Measurements from ENCODE around the gene FSTL5.
"Not testable (repeated sequence)": the region's sequence is repeated elsewhere in the genome, so short reads cannot be mapped to it uniquely, and the experiment has no call there.

The FSTL5 gene

GRCh38 chr4:161815841-161816240 is 348.0 kb downstream of the FSTL5 start:
- Histone ChIP-seq H3K36me3 (ENCODE audit: control insufficient read depth, insufficient read depth, low read length) (no peaks in the 10 kb centered on the region), H3K27me3 (ENCODE audit: control insufficient read depth, insufficient read depth, low read length) (no peaks in the 10 kb centered on the region), H3K9me3 (ENCODE audit: control insufficient read depth, low read length) (no peaks in the 10 kb centered on the region), H3K4me3 (ENCODE audit: low read length) (no peak overlapping the region), H3K9ac (ENCODE audit: low read length) (no peak overlapping the region), H3K4me1 (ENCODE audit: control insufficient read depth, insufficient read depth, low read length) (no peaks in the 10 kb centered on the region)

- H3K4me1 ChIP-seq (ENCODE audit: control insufficient read depth, insufficient read depth, low read length), result no peaks in the 10 kb centered on the region
- H3K4me3 ChIP-seq (ENCODE audit: low read length), result no peak overlapping the region
- H3K9me3 ChIP-seq (ENCODE audit: control insufficient read depth, low read length), result no peaks in the 10 kb centered on the region
- H3K27me3 ChIP-seq (ENCODE audit: control insufficient read depth, insufficient read depth, low read length), result no peaks in the 10 kb centered on the region
- no peaks in the 10 kb centered on the region for H3K36me3 ChIP-seq (ENCODE audit: control insufficient read depth, insufficient read depth, low read length)
- H3K9ac ChIP-seq (ENCODE audit: low read length), result no peak overlapping the region
These were observed 349.9 kb downstream of the FSTL5 start for GRCh38 chr4:161813889-161814288.

- Histone ChIP-seq H3K27me3 (ENCODE audit: control insufficient read depth, insufficient read depth, low read length) (no peaks in the 10 kb centered on the region), H3K9me3 (ENCODE audit: control insufficient read depth, low read length) (no peaks in the 10 kb centered on the region), H3K36me3 (ENCODE audit: control insufficient read depth, insufficient read depth, low read length) (no peaks in the 10 kb centered on the region), H3K4me1 (ENCODE audit: control insufficient read depth, insufficient read depth, low read length) (no peaks in the 10 kb centered on the region), H3K4me3 (ENCODE audit: low read length) (no peak overlapping the region), H3K9ac (ENCODE audit: low read length) (no peak overlapping the region)
These were observed 350.4 kb downstream of the FSTL5 start for GRCh38 chr4:161813389-161813788.

- Histone ChIP-seq H3K4me1 (ENCODE audit: control insufficient read depth, insufficient read depth, low read length) (no peaks in the 10 kb centered on the region), H3K36me3 (ENCODE audit: control insufficient read depth, insufficient read depth, low read length) (no peaks in the 10 kb centered on the region), H3K27me3 (ENCODE audit: control insufficient read depth, insufficient read depth, low read length) (no peaks in the 10 kb centered on the region), H3K9ac (ENCODE audit: low read length) (no peak overlapping the region), H3K9me3 (ENCODE audit: control insufficient read depth, low read length) (no peaks in the 10 kb centered on the region), H3K4me3 (ENCODE audit: low read length) (no peak overlapping the region)
These were observed 360.6 kb downstream of the FSTL5 start for GRCh38 chr4:161803171-161803570.

- Histone ChIP-seq H3K4me1 (ENCODE audit: control insufficient read depth, insufficient read depth, low read length) (no peaks in the 10 kb centered on the region), H3K27me3 (ENCODE audit: control insufficient read depth, insufficient read depth, low read length) (no peaks in the 10 kb centered on the region), H3K36me3 (ENCODE audit: control insufficient read depth, insufficient read depth, low read length) (no peaks in the 10 kb centered on the region), H3K9ac (ENCODE audit: low read length) (no peak overlapping the region), H3K9me3 (ENCODE audit: control insufficient read depth, low read length) (no peaks in the 10 kb centered on the region), H3K4me3 (ENCODE audit: low read length) (no peak overlapping the region)
These were observed 364.1 kb downstream of the FSTL5 start for GRCh38 chr4:161799710-161800109.

GRCh38 chr4:161792991-161793390 is 370.8 kb downstream of the FSTL5 start:
- Histone ChIP-seq H3K36me3 (ENCODE audit: control insufficient read depth, insufficient read depth, low read length) (no peaks in the 10 kb centered on the region), H3K9ac (ENCODE audit: low read length) (no peak overlapping the region), H3K4me1 (ENCODE audit: control insufficient read depth, insufficient read depth, low read length) (no peaks in the 10 kb centered on the region), H3K27me3 (ENCODE audit: control insufficient read depth, insufficient read depth, low read length) (no peaks in the 10 kb centered on the region), H3K9me3 (ENCODE audit: control insufficient read depth, low read length) (no peaks in the 10 kb centered on the region), H3K4me3 (ENCODE audit: low read length) (no peak overlapping the region)

- Histone ChIP-seq H3K27me3 (ENCODE audit: control insufficient read depth, insufficient read depth, low read length) (no peaks in the 10 kb centered on the region), H3K9ac (ENCODE audit: low read length) (no peak overlapping the region), H3K9me3 (ENCODE audit: control insufficient read depth, low read length) (no peaks in the 10 kb centered on the region), H3K4me1 (ENCODE audit: control insufficient read depth, insufficient read depth, low read length) (no peaks in the 10 kb centered on the region), H3K4me3 (ENCODE audit: low read length) (no peak overlapping the region), H3K36me3 (ENCODE audit: control insufficient read depth, insufficient read depth, low read length) (no peaks in the 10 kb centered on the region)
These were observed 371.8 kb downstream of the FSTL5 start for GRCh38 chr4:161791796-161792556.

GRCh38 chr4:161767116-161767515 is 396.7 kb downstream of the FSTL5 start:
- Histone ChIP-seq H3K27me3 (ENCODE audit: control insufficient read depth, insufficient read depth, low read length) (no peaks in the 10 kb centered on the region), H3K9me3 (ENCODE audit: control insufficient read depth, low read length) (no peaks in the 10 kb centered on the region), H3K4me3 (ENCODE audit: low read length) (no peak overlapping the region)

GRCh38 chr4:161762796-161763195 is 401.0 kb downstream of the FSTL5 start:
- no peak overlapping the region for H3K9ac ChIP-seq (ENCODE audit: low read length)
- no peaks in the 10 kb centered on the region for H3K4me1 ChIP-seq (ENCODE audit: control insufficient read depth, insufficient read depth, low read length)

More at GRCh38 chr4:161767116-161767515, 396.7 kb downstream of the FSTL5 start:
- no peaks in the 10 kb centered on the region for H3K4me1 ChIP-seq (ENCODE audit: control insufficient read depth, insufficient read depth, low read length)
- no peak overlapping the region for H3K9ac ChIP-seq (ENCODE audit: low read length)
- H3K36me3 ChIP-seq (ENCODE audit: control insufficient read depth, insufficient read depth, low read length), result no peaks in the 10 kb centered on the region

GRCh38 chr4:161760008-161760407 is 403.8 kb downstream of the FSTL5 start:
- no peaks in the 10 kb centered on the region for H3K4me1 ChIP-seq (ENCODE audit: control insufficient read depth, insufficient read depth, low read length)
- no peaks in the 10 kb centered on the region for H3K27me3 ChIP-seq (ENCODE audit: control insufficient read depth, insufficient read depth, low read length)
- H3K9me3 ChIP-seq (ENCODE audit: control insufficient read depth, low read length), result no peaks in the 10 kb centered on the region
- H3K36me3 ChIP-seq (ENCODE audit: control insufficient read depth, insufficient read depth, low read length), result no peaks in the 10 kb centered on the region
- H3K4me3 ChIP-seq (ENCODE audit: low read length), result no peak overlapping the region
- no peak overlapping the region for H3K9ac ChIP-seq (ENCODE audit: low read length)

More at GRCh38 chr4:161762796-161763195, 401.0 kb downstream of the FSTL5 start:
- Histone ChIP-seq H3K9me3 (ENCODE audit: control insufficient read depth, low read length) (no peaks in the 10 kb centered on the region), H3K27me3 (ENCODE audit: control insufficient read depth, insufficient read depth, low read length) (no peaks in the 10 kb centered on the region), H3K36me3 (ENCODE audit: control insufficient read depth, insufficient read depth, low read length) (no peaks in the 10 kb centered on the region), H3K4me3 (ENCODE audit: low read length) (no peak overlapping the region)

- H3K4me3 ChIP-seq (ENCODE audit: low read length); H3K9me3 ChIP-seq (ENCODE audit: control insufficient read depth, low read length); H3K27me3 ChIP-seq (ENCODE audit: control insufficient read depth, insufficient read depth, low read length); H3K9ac ChIP-seq (ENCODE audit: low read length); H3K4me1 ChIP-seq (ENCODE audit: control insufficient read depth, insufficient read depth, low read length); H3K36me3 ChIP-seq (ENCODE audit: control insufficient read depth, insufficient read depth, low read length): not testable (repeated sequence)
These were observed 405.4 kb downstream of the FSTL5 start for GRCh38 chr4:161758412-161758811.

- Histone ChIP-seq H3K4me1 (ENCODE audit: control insufficient read depth, insufficient read depth, low read length) (no peaks in the 10 kb centered on the region), H3K9ac (ENCODE audit: low read length) (no peak overlapping the region), H3K36me3 (ENCODE audit: control insufficient read depth, insufficient read depth, low read length) (no peaks in the 10 kb centered on the region), H3K9me3 (ENCODE audit: control insufficient read depth, low read length) (no peaks in the 10 kb centered on the region), H3K27me3 (ENCODE audit: control insufficient read depth, insufficient read depth, low read length) (no peaks in the 10 kb centered on the region), H3K4me3 (ENCODE audit: low read length) (no peak overlapping the region)
These were observed 434.9 kb downstream of the FSTL5 start for GRCh38 chr4:161728929-161729328.

- H3K4me1 ChIP-seq (ENCODE audit: control insufficient read depth, insufficient read depth, low read length), result no peaks in the 10 kb centered on the region
- no peaks in the 10 kb centered on the region for H3K36me3 ChIP-seq (ENCODE audit: control insufficient read depth, insufficient read depth, low read length)
- H3K4me3 ChIP-seq (ENCODE audit: low read length), result no peak overlapping the region
- no peaks in the 10 kb centered on the region for H3K27me3 ChIP-seq (ENCODE audit: control insufficient read depth, insufficient read depth, low read length)
- H3K9ac ChIP-seq (ENCODE audit: low read length), result no peak overlapping the region
- H3K9me3 ChIP-seq (ENCODE audit: control insufficient read depth, low read length), result no peaks in the 10 kb centered on the region
These were observed 441.9 kb downstream of the FSTL5 start for GRCh38 chr4:161721947-161722346.
